Measurements from ENCODE around the gene OR4Q2.

OR4Q2 gene

DNA sequence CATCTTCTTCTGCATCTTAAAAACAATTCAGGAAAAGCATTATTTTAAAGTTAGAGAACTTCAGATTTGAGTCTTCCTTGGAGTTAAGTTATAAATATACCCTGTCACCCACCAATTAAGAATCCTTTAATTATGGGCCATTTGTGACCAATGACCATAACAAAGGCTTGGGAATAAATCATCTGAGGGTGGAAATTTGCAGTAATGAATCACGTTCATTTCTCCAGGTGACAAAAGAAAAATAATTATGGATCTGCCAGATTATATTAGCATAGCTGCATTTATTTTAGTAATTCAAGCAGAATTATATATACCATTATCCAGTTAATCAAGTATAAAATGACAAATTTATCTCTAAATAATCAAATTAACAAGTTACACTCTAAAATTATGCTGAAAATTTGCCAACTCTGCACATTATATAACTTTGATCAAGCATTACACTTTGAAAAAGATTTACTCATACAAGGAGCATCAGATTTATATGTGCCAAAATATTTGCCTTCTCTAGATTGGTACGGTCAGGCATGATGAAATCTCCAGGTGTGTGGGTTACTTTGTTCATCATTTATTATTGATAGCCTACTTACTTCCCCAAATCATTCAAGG, 17.4 kb downstream of the OR4Q2 start, which contains the start of gene OR4K14:
Gene OR4K14, minus strand, starts transcription at position 51 of the 609 bp plus-strand sequence. CDS start 4,114 bp downstream, outside the sequence.
- H3K4me1 ChIP-seq (ENCODE audit: control insufficient read depth, low read length): no peaks in the 10 kb centered on the region
- H3K27ac ChIP-seq (ENCODE audit: low read depth, low read length): no peak within 1 kb of the TSS
- H3K9me3 ChIP-seq (ENCODE audit: control insufficient read depth, insufficient read depth, low read length): no peaks in the 10 kb centered on the region
- H3F3A ChIP-seq (ENCODE audit: control insufficient read depth, insufficient read depth): no peaks in the 10 kb centered on the region
- no peaks in the 10 kb centered on the region for H3K36me3 ChIP-seq (ENCODE audit: control insufficient read depth, low read length)
- H3K27me3 ChIP-seq (ENCODE audit: control insufficient read depth, low read length): no peaks in the 10 kb centered on the region
- H3K79me2 ChIP-seq (ENCODE audit: control insufficient read depth, low read length): no peaks in the 10 kb centered on the region
- TF ChIP-seq EZH2phosphoT487 (IDR thresholded peaks at IDR 0.05; ENCODE audit: borderline replicate concordance, low read length): no peak
- TF ChIP-seq, protein P1, sequence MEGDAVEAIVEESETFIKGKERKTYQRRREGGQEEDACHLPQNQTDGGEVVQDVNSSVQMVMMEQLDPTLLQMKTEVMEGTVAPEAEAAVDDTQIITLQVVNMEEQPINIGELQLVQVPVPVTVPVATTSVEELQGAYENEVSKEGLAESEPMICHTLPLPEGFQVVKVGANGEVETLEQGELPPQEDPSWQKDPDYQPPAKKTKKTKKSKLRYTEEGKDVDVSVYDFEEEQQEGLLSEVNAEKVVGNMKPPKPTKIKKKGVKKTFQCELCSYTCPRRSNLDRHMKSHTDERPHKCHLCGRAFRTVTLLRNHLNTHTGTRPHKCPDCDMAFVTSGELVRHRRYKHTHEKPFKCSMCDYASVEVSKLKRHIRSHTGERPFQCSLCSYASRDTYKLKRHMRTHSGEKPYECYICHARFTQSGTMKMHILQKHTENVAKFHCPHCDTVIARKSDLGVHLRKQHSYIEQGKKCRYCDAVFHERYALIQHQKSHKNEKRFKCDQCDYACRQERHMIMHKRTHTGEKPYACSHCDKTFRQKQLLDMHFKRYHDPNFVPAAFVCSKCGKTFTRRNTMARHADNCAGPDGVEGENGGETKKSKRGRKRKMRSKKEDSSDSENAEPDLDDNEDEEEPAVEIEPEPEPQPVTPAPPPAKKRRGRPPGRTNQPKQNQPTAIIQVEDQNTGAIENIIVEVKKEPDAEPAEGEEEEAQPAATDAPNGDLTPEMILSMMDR (IDR thresholded peaks at IDR 0.05; ENCODE audit: low read depth, low read length, poor library complexity, severe bottlenecking): no peak
- H4K20me1 ChIP-seq (ENCODE audit: control insufficient read depth, insufficient read depth, low read depth, low read length): no peaks in the 10 kb centered on the region
- no peak within 1 kb of the TSS for H3K4me3 ChIP-seq (ENCODE audit: low read length)
- no peak within 1 kb of the TSS for H3K4me2 ChIP-seq (ENCODE audit: low read length)
- H3K9me2 ChIP-seq (replicated peaks; ENCODE audit: control insufficient read depth, low read length): no peaks in the 10 kb centered on the region

DNA sequence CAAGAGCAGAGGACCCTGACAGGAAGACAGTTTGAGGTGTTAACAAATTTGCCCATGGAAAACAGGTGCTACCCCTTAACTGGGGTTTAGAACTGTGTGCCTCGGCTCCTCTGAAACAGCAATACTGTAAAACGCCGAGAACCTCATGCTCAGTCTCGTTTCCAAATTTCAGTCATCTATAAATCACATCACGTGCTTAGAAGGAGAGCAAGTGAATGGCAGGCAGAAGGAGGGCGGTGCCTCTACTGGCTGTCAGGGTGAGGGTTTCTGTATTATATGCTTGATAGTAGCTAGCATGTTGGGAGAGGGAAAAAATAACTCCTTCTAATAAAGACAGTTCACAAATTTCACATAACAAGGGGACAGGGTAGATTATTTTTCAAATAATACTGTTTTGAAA, 29.1 kb downstream of the OR4Q2 start:
- no peaks in the 10 kb centered on the region for H3K9me2 ChIP-seq (replicated peaks; ENCODE audit: control insufficient read depth, low read length)
- TF ChIP-seq, protein P1 (IDR thresholded peaks at IDR 0.05; ENCODE audit: low read depth, low read length, poor library complexity, severe bottlenecking): no peak
- no peak for TF ChIP-seq EZH2phosphoT487 (IDR thresholded peaks at IDR 0.05; ENCODE audit: borderline replicate concordance, low read length)
- no peaks in the 10 kb centered on the region for H4K20me1 ChIP-seq (ENCODE audit: control insufficient read depth, insufficient read depth, low read depth, low read length)
- H3K36me3 ChIP-seq (ENCODE audit: control insufficient read depth, low read length): no peaks in the 10 kb centered on the region
- H3K4me1 ChIP-seq (ENCODE audit: control insufficient read depth, low read length): no peaks in the 10 kb centered on the region
- no peaks in the 10 kb centered on the region for H3F3A ChIP-seq (ENCODE audit: control insufficient read depth, insufficient read depth)
- no peak overlapping the region for H3K27ac ChIP-seq (ENCODE audit: low read depth, low read length)
- H3K4me2 ChIP-seq (ENCODE audit: low read length): no peak overlapping the region
- H3K27me3 ChIP-seq (ENCODE audit: control insufficient read depth, low read length): no peaks in the 10 kb centered on the region
- H3K4me3 ChIP-seq (ENCODE audit: low read length): no peak overlapping the region
- no peaks in the 10 kb centered on the region for H3K9me3 ChIP-seq (ENCODE audit: control insufficient read depth, insufficient read depth, low read length)
- H3K79me2 ChIP-seq (ENCODE audit: control insufficient read depth, low read length): no peaks in the 10 kb centered on the region

DNA sequence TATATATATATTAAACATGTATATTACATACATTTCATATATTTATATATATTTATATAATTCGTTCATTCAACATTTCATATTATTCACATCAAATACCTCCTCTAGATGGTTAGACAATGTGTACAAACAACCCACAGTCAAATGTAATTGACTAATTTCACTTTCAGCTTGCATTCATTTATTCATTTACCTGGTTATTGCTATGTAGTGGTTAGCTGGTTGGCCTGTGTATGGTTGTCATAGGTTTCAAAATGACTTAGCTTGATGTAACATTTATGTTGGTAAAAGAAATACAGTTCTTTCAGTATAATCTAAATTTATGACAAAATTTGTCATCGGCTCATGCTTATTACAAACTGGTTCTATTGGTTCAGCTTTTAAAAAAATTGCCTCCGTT, 33.5 kb downstream of the OR4Q2 start:
- no peaks in the 10 kb centered on the region for H3K36me3 ChIP-seq (ENCODE audit: control insufficient read depth, low read length)
- no peaks in the 10 kb centered on the region for H3F3A ChIP-seq (ENCODE audit: control insufficient read depth, insufficient read depth)
- H4K20me1 ChIP-seq (ENCODE audit: control insufficient read depth, insufficient read depth, low read depth, low read length): no peaks in the 10 kb centered on the region
- H3K4me1 ChIP-seq (ENCODE audit: control insufficient read depth, low read length): no peaks in the 10 kb centered on the region
- no peak overlapping the region for H3K4me2 ChIP-seq (ENCODE audit: low read length)
- H3K9me2 ChIP-seq (replicated peaks; ENCODE audit: control insufficient read depth, low read length): no peaks in the 10 kb centered on the region
- no peaks in the 10 kb centered on the region for H3K9me3 ChIP-seq (ENCODE audit: control insufficient read depth, insufficient read depth, low read length)
- no peaks in the 10 kb centered on the region for H3K79me2 ChIP-seq (ENCODE audit: control insufficient read depth, low read length)
- H3K27ac ChIP-seq (ENCODE audit: low read depth, low read length): no peak overlapping the region
- TF ChIP-seq, protein P1 (IDR thresholded peaks at IDR 0.05; ENCODE audit: low read depth, low read length, poor library complexity, severe bottlenecking): no peak
- no peak for TF ChIP-seq EZH2phosphoT487 (IDR thresholded peaks at IDR 0.05; ENCODE audit: borderline replicate concordance, low read length)
- H3K4me3 ChIP-seq (ENCODE audit: low read length): no peak overlapping the region
- no peaks in the 10 kb centered on the region for H3K27me3 ChIP-seq (ENCODE audit: control insufficient read depth, low read length)
